GM18519 (cell line): ENCODE data around the gene SCPEP1.
A peak's percentile ranks its signal among the peaks of the same experiment; 100 is the strongest.

Experiments
- ATAC-seq: cut with Tn5 transposase; IDR thresholded peaks from one replicate; pipeline ENCODE4 v1.9.1; 2021; ENCODE audit warnings: mild to moderate bottlenecking, moderate library complexity; ENCODE audit not compliant: unreplicated experiment, low FRiP score

The SCPEP1 gene

GRCh38 chr17:56997313-56997712 lies 19.4 kb downstream of the SCPEP1 start:
- no peak for ATAC-seq

- ATAC-seq: no peak
These were observed 23.6 kb downstream of the SCPEP1 start for GRCh38 chr17:57001541-57001940.

GRCh38 chr17:57002904-57003303 lies 25.0 kb downstream of the SCPEP1 start:
- ATAC-seq: no peak

DNA sequence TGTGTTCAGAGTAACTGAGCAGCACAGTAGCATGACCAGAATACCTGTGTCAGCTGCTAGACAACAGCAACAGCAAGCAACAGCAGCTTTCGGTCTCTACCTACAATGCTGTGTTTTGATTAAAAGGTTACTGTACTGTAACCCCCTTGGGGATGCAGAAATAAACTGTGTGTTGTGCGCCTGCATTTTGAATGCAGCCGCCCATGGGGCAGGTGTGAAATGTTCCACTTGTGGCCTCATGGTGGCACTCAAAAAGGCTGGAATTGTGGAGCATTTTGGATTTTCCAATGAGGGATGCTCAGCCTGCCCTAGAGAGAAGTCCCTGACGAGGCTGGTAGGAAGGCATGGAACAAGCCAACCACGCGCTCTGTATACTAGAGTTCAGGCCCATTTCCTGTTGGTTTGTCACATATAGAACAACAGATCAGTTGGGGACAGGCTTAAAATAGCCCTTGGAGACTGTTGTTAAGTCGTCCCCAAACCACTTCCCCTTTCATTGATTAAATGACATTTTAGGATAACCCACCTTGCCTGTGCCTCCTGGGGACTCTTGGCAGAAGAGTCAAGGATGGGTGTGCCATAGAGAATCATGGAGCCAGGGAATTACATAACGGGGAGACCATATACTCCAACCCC lies 27.1 kb downstream of the SCPEP1 start:
- ATAC-seq: peak; percentile 68

GRCh38 chr17:57006040-57006439 lies 28.1 kb downstream of the SCPEP1 start:
- no peak for ATAC-seq

DNA sequence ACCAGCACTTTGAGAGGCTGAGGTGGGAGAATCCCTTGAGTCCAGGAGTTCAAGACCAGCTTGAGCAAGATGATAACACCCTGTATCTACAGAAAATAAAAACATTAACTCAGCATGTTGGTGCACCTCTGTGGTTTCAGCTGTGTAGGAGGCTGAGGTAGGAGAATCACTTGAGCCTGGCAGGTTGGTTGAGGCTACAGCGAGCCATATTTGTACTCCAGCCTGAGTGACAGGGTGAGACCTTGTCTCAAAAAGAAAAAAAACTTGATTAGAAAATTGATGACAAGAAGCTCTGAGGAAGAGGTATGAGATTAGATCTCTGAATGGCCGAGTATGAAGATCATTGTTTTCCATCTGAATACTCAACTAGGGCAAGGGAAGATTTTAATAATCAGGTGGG lies 31.0 kb downstream of the SCPEP1 start:
- no peak for ATAC-seq

DNA sequence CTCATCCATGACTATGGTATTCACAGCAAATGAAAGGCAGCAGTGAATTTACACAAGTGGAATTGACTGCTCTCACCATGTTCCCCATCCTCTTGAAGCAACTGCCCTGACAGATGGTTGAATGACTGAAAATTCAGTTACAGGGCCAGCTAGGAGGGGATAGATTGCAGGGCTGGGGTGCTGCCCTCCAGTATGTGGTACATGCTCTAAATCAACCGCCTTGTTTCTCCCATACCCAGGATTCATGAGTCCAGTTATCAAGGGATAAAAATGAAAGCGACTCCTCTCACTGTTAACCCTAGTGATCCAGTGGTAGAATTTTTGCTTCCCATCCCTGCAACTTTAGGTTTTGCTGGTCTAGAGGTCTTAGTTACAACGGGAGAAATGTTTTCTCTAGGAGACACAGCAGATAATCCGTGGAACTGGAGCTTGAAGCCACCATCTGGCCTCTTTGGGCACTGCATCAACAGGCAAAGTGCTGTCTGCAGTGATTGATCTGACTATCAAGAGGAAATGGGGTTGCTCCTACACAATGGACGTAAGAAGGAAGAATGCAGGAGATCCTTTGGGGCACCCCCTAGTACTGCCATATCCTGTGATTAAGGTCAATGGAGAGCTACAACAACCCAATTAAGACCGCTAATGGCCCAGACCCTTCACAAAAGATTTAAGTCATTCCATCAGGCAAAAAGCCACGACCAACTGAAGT lies 32.0 kb downstream of the SCPEP1 start:
- ATAC-seq: peak; percentile 51

DNA sequence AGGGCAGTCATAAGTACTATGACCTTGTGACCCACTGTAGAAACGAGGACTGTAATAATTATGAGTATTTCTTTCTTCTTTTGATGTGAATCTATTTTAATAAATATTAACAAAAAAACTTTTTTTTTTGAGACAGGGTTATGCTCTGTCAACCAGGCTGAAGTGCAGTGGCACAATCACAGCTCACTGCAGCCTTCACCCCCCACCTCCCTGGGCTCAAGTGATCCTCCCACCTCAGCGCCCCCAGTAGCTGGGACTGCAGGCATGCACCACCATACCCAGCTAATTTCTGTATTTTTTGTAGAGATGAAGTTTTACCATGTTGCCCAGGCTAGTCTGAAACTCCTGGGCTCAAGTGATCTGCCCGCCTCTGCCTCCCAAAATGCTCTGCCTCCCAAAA lies 32.6 kb downstream of the SCPEP1 start:
- ATAC-seq: no peak

DNA sequence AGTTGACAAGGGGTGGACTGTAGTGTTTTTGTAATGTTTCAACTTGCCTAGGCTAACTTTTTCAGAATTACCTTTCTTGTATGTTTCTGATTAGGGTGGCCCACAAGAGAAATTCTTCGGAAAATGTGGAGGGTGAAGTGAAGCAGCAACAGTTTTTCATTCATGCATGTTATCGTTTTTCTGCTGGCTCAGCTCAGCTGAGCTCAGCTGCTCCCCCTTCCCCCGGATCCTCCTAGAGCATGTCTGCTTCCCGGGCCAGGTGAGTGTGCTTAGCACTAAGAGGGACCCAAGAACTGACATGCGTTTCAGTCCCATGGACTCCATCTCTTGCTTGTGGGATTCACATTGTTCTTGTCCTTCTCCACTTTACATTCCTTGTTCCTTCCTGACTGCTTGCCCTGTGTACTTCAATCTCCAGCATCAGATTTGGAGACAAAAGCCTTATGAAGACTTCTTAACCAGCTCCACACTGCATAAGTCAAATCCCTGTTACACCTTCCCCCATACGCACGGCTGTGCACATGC lies 33.6 kb downstream of the SCPEP1 start:
- no peak for ATAC-seq

- no peak for ATAC-seq
These were observed 38.3 kb downstream of the SCPEP1 start for GRCh38 chr17:57016071-57016763.

DNA sequence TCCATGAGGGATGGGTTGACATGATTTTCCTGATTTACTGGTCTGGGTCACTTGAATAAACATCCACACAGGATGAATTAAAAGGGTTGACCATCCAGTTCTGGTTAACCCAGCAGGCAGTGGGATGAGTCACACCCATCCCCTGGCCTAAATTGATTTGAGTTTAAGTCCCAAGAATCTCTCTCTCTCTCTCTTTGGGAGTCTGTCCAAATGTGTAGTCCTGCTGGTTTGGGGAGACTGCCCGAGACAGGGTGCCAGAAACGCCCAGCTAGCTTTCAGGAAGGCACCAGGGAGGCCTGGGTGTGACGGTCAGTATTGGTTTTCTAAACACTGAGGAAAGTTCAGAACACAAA lies 38.8 kb downstream of the SCPEP1 start:
- ATAC-seq: no peak

DNA sequence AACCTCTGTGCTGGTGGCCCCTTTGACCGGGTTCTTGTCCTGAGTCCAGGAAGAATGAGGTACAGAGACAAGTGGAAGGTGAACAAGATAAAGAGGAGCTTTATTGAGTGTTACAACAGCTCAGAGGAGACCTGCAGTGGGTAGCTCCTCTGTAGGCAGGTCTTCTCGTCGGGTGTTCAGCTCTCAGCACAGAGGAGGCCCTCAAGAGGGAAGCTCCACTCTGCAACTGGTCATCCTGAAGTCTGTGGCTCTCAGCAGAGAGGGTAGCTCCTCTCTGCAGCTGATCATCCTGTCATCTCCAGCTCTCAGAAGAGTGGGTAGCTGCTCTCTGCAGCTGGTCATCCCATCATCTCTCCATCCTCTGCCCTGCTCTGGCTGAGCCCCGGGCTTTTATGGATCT lies 39.7 kb downstream of the SCPEP1 start:
- ATAC-seq: no peak

DNA sequence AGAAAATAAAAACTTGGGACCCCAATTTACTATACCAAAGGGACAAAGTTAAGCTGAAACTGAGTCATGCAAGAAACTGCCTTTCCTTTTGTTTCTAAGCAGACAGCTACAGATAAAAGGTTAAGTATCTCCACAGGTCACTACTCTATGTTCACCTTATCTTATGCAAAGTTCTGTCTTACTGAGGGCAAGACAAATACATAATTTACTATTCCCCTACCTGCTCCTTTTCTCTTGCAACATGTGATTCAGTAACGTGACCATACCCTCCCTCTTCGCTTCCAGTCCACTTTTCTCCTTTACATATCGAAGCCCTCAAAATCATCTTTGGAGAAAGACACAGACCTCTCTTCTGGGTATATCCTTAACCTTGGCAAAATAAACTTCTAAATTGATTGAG lies 42.3 kb downstream of the SCPEP1 start:
- no peak for ATAC-seq

DNA sequence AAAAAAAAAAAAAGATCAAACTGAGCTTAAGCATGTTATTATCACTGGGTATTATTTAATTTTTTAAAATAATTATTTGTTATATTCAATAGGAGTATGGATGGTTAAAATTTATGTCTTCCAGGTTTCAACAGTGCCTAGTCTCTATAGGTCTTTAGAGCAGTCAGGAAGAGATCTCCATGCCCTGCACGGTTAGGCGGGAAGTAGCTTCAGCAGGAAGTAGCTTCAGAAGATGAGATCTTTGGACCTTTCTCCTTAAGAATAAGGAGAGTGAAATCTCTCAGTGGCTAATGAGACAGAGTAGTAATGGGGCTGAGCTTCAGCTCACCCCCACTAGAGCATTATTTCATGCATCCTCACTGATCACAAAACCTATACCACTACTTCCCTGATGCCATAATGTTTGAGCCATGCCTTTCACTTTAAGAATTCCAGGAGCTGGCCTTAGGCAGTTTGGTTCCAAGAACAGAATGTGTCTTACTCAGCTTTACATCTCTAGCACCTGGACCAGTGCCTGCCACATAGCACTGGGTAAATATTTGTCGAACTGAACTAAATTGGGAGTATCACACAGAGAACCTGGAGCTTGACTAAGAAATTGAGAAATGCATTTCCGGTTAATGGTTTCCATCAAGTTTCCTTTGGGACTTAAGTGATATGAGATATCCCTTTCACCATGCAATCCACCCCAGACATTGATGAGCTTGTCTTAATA lies 43.5 kb downstream of the SCPEP1 start:
- no peak for ATAC-seq

DNA sequence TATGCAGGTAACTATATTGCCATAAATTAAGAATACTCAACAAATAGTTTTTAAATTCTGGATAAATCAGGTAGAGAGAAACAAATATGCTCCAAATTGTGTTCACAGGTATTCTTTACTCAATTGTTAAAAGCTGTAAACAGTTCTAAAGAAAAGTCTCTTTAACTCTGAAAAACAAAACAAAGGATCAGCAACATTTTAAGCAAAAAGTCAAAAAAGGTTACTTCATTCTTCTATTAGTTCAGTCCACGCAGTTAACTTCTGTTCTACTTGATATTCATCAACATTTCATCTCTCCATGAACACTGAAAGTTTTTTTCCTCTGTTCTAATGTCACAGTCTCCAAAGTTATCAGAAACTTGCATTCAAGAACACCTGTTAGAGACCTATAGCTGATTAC lies 47.9 kb downstream of the SCPEP1 start:
- no peak for ATAC-seq

DNA sequence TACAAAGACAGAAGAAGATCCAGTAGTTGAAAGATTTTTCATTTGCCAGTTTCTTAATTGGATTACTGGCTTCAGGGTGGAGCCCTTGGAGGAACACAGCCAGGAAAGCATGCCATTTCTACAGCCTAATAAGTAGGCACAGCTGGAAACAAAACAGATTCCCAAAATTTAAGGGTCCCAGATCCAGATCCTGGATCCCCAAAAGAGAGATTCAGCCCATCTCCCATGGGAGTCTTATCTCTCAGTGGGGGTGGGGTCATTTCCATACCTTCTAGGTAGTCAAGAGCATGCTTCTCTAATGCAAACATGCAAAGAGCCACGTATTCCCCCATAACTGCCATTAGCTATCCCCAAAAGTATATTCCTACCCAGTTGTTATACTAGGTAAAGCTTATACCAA lies 49.9 kb downstream of the SCPEP1 start:
- ATAC-seq: no peak

DNA sequence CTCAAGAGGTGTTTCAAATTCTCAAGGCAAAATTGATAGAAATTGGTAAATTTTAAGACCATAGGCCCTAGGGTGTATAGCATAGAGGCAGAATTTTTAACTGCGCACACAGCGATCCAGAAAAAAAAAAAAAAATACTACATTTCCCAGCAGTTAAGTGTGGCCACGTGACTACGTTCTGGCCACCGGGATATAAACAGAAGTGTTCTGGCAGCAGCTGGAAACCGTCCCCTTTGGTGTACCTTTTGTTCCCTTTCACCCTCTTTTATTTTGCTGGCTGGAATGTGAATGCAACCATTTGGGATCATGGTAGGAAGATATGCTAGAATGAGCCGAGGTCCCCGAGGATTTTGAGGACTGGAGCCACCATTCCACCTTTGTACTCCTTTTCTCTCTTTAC lies 54.4 kb downstream of the SCPEP1 start:
- ATAC-seq: no peak

DNA sequence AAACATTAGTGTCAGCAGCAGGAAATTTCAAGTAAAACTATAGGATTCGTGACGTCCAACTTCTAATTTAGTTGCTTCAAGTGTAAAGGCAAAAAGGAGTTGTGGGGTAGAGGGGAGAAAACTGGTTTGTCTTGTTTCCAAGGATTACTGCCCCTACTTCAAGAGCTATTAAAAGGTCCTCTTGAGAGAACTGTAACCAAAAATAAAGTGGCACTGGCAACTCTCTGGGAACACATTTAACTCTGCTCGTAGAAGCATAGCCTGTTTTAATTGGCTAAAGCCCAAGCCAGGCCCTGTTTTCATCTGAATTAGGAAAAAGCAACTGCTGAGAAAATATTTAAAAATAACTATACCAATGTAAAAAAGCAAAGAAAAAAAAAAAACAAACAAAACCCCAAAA lies 55.4 kb downstream of the SCPEP1 start:
- no peak for ATAC-seq

- no peak for ATAC-seq
These were observed 57.1 kb downstream of the SCPEP1 start for GRCh38 chr17:57034807-57035754.

GRCh38 chr17:57035971-57036481 lies 58.1 kb downstream of the SCPEP1 start:
- no peak for ATAC-seq
